GM12801 (cell line): Measurements from ENCODE around the gene LMTK2.

ENCODE experiments used
- TF ChIP-seq, protein P1 (sequence below): IDR thresholded peaks from one replicate; pipeline ENCODE4 v1.5.1; 2011; ENCODE audit warnings: control low read depth; ENCODE audit not compliant: insufficient read length; ENCODE audit errors: extremely low read depth

The LMTK2 gene

DNA sequence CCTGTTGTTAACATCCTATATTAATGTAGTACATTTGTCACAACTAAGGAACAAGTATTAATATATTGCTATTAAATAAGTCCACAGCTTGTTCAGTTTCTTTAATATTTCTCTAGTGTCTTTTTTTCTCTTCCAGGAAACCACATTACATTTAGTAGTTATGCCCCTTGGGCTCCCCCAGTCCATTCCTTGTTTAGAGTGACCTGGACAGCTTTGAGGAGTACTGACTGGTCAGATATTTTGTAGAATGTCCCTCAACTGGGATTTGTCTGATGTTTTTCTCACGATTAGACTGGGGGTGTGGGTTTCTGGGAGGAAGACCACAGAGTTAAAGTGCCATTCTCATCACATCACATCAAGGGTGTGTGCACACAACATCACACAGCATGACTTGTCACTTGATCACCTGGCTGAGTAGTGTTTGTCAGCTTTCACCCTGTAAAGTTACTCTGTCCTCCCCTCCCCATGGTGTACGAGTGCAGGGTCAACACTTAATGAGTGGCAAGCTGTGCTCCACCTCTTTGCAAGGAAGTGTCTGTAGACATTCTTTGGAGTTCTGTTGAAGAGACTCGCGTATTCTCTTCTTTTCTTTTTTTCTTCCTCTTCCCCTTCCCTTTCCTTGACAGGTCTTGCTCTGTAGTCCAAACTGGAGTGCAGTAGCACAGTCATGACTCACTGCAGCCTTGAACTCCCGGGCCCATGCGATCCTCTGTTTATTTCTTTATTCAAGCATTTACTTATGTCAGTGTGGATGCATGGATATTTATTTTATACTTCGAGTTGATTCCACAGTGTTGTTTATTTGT is 10.2 kb downstream of the LMTK2 start:
- TF ChIP-seq, protein P1, sequence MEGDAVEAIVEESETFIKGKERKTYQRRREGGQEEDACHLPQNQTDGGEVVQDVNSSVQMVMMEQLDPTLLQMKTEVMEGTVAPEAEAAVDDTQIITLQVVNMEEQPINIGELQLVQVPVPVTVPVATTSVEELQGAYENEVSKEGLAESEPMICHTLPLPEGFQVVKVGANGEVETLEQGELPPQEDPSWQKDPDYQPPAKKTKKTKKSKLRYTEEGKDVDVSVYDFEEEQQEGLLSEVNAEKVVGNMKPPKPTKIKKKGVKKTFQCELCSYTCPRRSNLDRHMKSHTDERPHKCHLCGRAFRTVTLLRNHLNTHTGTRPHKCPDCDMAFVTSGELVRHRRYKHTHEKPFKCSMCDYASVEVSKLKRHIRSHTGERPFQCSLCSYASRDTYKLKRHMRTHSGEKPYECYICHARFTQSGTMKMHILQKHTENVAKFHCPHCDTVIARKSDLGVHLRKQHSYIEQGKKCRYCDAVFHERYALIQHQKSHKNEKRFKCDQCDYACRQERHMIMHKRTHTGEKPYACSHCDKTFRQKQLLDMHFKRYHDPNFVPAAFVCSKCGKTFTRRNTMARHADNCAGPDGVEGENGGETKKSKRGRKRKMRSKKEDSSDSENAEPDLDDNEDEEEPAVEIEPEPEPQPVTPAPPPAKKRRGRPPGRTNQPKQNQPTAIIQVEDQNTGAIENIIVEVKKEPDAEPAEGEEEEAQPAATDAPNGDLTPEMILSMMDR = no peak

DNA sequence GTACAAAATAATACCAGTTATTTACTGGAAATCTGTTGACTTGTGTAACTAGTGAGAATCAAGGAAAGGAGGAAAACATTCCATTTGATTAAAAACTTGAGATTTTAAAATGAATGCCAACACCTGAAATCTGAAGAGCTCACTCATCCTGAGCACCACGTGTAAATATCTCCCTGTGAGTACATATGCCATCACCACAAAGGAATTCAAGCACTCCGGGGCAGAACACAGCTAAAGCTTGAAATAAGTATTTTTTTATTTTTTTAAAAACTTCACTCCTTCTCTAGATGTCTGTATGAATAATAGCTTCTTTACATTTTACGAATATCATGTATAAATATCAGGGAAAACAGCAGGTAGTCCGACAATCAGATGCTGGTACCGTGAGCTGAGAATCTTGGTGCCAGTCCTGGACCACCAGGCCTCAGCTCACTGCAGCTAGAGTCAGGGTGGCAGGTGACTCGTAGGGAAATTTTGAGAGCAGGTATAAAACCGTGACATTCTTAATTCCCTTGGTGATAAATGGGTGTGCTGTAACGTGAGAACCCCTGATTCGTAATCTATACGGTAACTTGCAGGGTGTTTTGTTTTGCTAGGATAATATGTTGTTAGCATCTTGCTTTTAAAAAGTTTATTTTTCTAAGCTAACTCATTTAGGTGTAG is 12.7 kb downstream of the LMTK2 start:
- TF ChIP-seq, protein P1 = no peak

DNA sequence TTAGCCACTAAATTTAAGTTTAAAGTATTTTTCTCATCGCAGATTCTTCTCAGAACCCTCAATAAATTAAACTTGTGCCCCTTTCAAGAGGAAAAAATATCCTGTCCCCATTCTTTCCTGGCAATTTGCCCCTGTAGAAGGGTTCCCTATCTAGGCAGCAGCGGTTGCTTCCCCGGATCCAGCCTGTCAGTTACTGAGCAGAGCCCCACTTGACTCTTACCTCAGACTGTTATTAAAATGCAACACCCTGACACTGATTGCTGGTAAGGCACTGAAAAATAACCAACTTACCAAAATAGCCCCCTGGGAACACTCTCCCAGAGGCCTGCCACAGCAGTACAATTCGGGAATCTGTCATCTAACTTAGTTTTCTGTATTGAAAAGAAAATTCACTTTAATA is 13.9 kb downstream of the LMTK2 start:
- TF ChIP-seq, protein P1 = no peak

DNA sequence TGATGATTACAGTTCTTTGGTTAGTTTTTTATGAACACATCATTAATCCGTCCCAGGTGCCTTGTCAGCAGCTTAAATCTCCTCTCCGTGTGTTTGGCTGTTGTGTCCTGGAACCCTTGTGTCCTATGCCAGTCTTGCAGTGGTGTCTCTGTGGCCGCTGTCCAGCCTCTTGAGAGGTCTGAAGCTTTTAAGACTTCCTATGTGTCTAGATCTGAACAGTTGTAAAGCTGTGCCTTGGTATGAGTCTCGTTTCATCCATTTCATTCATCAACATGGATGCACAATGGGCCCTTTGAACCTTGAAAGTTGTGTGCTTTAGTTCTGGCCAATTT is 16.7 kb downstream of the LMTK2 start:
- TF ChIP-seq, protein P1 = no peak

DNA sequence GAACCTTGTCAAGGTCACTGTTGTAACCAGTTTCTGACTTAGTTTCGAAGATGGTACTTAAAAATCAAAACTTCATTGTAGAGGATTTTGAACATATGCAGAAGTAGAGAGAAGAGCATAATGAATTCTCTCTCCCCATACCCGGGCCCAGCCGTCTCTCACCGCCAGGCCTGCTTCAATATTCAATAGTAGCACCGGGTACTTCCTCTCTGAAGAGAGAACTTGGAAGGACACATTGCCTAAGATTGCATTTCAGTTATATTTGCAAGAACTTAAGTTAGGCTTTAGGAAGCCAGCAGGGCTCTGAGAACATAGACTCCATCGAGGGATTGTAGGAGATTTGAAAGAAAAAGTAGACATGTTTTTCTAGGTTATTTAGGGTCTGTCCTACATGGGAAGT is 19.1 kb downstream of the LMTK2 start:
- TF ChIP-seq, protein P1 = no peak

DNA sequence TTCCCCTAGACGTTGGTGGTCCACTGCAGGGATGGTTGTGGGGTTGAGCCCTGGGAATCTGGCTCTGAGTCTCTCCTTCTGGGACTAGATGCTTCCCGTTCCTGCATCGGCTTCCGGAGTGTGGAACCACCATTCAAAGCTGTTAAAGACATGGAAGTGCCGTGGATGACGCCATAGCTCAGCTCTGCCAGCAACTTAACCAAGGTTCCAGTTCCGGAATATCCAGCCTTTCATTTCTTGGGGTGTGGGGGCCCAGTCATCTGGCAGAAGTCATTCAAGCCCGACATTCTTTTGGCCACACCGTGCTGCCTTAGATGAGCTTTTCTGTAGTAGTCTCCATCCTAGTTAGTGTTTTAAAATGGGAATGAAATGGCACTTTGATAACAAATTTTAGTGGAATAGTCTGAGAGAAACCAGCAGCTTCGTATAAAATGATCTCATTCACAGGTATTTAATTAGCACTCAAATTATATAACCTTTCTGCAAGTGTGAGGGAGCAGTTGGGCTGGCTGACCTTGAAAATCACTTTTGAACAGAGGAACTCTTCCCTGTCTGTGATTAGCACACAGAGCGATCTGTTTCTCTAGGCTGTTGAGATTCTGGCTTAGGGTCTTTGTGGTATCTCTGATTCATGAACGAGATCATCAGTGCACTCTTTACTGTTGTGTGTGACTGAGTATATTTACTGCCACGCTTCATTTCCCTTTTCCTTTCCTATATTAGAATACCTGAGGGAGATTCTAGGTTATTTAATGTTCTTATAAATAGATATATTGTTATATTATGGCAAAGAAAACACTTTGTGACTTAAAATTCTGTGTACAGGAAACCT is 19.9 kb downstream of the LMTK2 start:
- TF ChIP-seq, protein P1 = no peak

DNA sequence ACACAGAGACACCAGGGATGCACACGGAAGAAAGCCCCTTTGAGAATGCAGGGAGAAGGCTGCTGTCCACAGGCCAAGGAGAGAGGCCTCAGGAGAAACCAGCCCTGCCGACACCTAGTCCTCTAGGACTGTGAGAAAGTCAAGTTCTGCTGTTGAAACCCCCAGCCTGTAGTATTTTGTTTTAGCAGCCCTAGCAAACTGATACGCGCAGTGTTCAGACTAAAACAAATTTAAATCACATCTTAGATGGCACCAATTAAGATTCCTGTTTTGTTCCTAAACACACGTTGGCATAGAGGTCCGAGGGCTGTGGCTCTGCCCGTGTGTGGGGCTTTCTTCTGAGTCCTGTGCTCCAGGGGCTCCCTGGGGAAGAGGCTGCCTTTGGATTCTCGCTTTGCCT is 21.7 kb downstream of the LMTK2 start:
- TF ChIP-seq, protein P1 = no peak
